Breast epithelium (tissue), 3 donors: ENCODE results near the gene DDX49.

Source experiments
- CTCF ChIP-seq, 3 donors: fragments of 450-650 bp; IDR thresholded peaks; one replicate each; pipeline ENCODE4 v1.5.1; 2016 to 2017; ENCODE audit warnings: antibody characterized with exemption in 3 of 3, mild to moderate bottlenecking in 3 of 3, moderate library complexity in 3 of 3
- POLR2A ChIP-seq: fragments of 450-650 bp; IDR thresholded peaks from one replicate; pipeline ENCODE4 v1.6.1; 2016; ENCODE audit warnings: antibody characterized with exemption, mild to moderate bottlenecking, moderate library complexity
- POLR2AphosphoS5 ChIP-seq, 3 donors: sonication (generic); formaldehyde crosslinking; IDR thresholded peaks; one replicate each; pipeline ENCODE4 v1.6.1; 2017; ENCODE audit warnings: antibody characterized with exemption in 3 of 3

GRCh38 chr19:18899624-18900560 is 19.6 kb upstream of the DDX49 start:
- TF ChIP-seq CTCF (IDR thresholded peaks at IDR 0.05): no peak
- TF ChIP-seq POLR2A: no peak
- TF ChIP-seq POLR2AphosphoS5 (IDR thresholded peaks at IDR 0.05): no peak
